Measurements from ENCODE around the gene SORBS2. TPM values are rescaled to one million over a fixed set of nuclear protein-coding genes. Genes with fewer than 3 reads are reported as not detected.

SORBS2 gene
- total and polyA plus RNA-seq, 2 of the 4 experiments (the other 2 are of a cell fraction), result 0.18 TPM; not detected in 1

DNA sequence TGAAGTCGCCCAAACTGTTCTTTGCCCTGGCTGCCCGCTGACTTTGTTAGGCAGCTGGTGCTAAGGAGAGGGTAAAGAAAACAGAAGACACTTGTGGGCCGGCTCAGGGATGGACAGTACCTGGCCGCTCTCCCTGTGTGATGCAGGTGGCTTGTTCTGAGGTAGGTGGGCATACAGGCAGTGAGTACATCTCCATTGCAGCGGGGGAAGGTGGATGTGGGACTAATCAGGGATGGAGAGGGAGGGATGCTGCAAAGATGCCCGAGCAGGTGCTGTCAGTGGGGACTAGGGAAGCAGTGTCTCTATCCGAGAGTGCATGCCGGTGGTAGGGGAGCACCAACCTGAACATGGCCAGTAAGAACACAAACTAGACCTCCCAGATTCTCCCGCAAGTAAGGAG is 67.0 kb downstream of the SORBS2 start:
- Histone ChIP-seq H3K36me3 (ENCODE audit: control insufficient read depth, insufficient read depth, low read length) (no peaks in the 10 kb centered on the region), H2AFZ (replicated peaks; ENCODE audit: low read length, poor library complexity) (no peak overlapping the region), H3K4ac (ENCODE audit: low read depth, low read length) (no peak overlapping the region), H3K9me1 (ENCODE audit: insufficient read depth, low read length) (no peaks in the 10 kb centered on the region), H3K4me1 (ENCODE audit: control insufficient read depth, insufficient read depth, low read length) (no peaks in the 10 kb centered on the region), H4K5ac (ENCODE audit: low read depth, low read length) (no peak overlapping the region), H3K9me3 (ENCODE audit: control insufficient read depth, insufficient read depth, low read length) (peaks cover 5% of the 10 kb centered on the region), H3K27me3 (ENCODE audit: control insufficient read depth, insufficient read depth, low read length) (peaks cover 50% of the 10 kb centered on the region), H4K20me1 (ENCODE audit: insufficient read depth, low read length) (no peaks in the 10 kb centered on the region), H3K4me2 (ENCODE audit: low read depth, low read length) (no peak overlapping the region), H4K91ac (ENCODE audit: insufficient read depth, low read depth, low read length) (no peak overlapping the region), H2BK5ac (ENCODE audit: low read depth, low read length, poor library complexity, severe bottlenecking) (no peak overlapping the region), H2AK5ac (ENCODE audit: low read depth, low read length) (no peak overlapping the region), H3K56ac (ENCODE audit: extremely low read depth, insufficient read depth, low read length) (no peak overlapping the region), H3K14ac (replicated peaks; ENCODE audit: low read depth, low read length) (no peak overlapping the region), H2BK120ac (ENCODE audit: low read depth, low read length) (no peak overlapping the region), H3K79me1 (ENCODE audit: low read depth in 1 of 2, low read length in 2 of 2) (no peaks in the 10 kb centered on the region), H3K9ac (ENCODE audit: low read depth, low read length) (no peak overlapping the region), H3K27ac (ENCODE audit: insufficient read depth, low read length) (no peak overlapping the region), H4K8ac (ENCODE audit: low read depth in 2 of 2, low read length in 2 of 2) (no peak overlapping the region), H3K18ac (ENCODE audit: low read depth, low read length) (no peak overlapping the region), H3K4me3 (ENCODE audit: insufficient read depth, low read depth, low read length) (no peak overlapping the region), H2BK15ac (ENCODE audit: low read depth, low read length) (no peak overlapping the region), H2AK9ac (replicated peaks; ENCODE audit: low read depth, low read length, poor library complexity) (no peak overlapping the region), H3K23ac (ENCODE audit: low read depth, low read length) (no peak overlapping the region), H2BK20ac (ENCODE audit: low read depth, low read length) (no peak overlapping the region)
- dilution Hi-C loops (cut with HindIII; ENCODE audit: low sequenced_read_pairs, unreplicated experiment), result no loop called here
- TF ChIP-seq CEBPB (IDR thresholded peaks at IDR 0.05; ENCODE audit: low read depth, low read length) (no peak), NFE2L2 (IDR thresholded peaks at IDR 0.05; ENCODE audit: low read depth, low read length) (no peak), RCOR1 (IDR thresholded peaks at IDR 0.05; ENCODE audit: insufficient replicate concordance, low read length) (no peak), POLR2A (IDR thresholded peaks at IDR 0.05; ENCODE audit: low read depth, low read length) (no peak), MAZ (IDR thresholded peaks at IDR 0.05; ENCODE audit: borderline replicate concordance, low read depth, low read length) (no peak), RFX5 (IDR thresholded peaks at IDR 0.05; ENCODE audit: low read depth, low read length) (no peak), RAD21 (IDR thresholded peaks at IDR 0.05; ENCODE audit: low read length) (no peak)
- TF ChIP-seq, protein P1, sequence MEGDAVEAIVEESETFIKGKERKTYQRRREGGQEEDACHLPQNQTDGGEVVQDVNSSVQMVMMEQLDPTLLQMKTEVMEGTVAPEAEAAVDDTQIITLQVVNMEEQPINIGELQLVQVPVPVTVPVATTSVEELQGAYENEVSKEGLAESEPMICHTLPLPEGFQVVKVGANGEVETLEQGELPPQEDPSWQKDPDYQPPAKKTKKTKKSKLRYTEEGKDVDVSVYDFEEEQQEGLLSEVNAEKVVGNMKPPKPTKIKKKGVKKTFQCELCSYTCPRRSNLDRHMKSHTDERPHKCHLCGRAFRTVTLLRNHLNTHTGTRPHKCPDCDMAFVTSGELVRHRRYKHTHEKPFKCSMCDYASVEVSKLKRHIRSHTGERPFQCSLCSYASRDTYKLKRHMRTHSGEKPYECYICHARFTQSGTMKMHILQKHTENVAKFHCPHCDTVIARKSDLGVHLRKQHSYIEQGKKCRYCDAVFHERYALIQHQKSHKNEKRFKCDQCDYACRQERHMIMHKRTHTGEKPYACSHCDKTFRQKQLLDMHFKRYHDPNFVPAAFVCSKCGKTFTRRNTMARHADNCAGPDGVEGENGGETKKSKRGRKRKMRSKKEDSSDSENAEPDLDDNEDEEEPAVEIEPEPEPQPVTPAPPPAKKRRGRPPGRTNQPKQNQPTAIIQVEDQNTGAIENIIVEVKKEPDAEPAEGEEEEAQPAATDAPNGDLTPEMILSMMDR (conservative IDR thresholded peaks at IDR 0.05; ENCODE audit: low read depth, low read length), result no peak
- TF ChIP-seq, protein P2, sequence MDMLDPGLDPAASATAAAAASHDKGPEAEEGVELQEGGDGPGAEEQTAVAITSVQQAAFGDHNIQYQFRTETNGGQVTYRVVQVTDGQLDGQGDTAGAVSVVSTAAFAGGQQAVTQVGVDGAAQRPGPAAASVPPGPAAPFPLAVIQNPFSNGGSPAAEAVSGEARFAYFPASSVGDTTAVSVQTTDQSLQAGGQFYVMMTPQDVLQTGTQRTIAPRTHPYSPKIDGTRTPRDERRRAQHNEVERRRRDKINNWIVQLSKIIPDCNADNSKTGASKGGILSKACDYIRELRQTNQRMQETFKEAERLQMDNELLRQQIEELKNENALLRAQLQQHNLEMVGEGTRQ (IDR thresholded peaks at IDR 0.05; ENCODE audit: low read depth, low read length), result no peak
- TF ChIP-seq, protein P3, sequence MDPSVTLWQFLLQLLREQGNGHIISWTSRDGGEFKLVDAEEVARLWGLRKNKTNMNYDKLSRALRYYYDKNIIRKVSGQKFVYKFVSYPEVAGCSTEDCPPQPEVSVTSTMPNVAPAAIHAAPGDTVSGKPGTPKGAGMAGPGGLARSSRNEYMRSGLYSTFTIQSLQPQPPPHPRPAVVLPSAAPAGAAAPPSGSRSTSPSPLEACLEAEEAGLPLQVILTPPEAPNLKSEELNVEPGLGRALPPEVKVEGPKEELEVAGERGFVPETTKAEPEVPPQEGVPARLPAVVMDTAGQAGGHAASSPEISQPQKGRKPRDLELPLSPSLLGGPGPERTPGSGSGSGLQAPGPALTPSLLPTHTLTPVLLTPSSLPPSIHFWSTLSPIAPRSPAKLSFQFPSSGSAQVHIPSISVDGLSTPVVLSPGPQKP (IDR thresholded peaks at IDR 0.05; ENCODE audit: borderline replicate concordance, low read depth, low read length), result no peak
- in situ Hi-C loops (cut with MboI; ENCODE audit: low sequenced_read_pairs), result no loop called here
- DNase-seq (no peak), ATAC-seq (ENCODE audit: low read depth) (no peak)
- CTCF ChIA-PET, result no interaction called here
- 72% methylated on average over 7 of the region's 9 CpGs; no CpG with 5 or more reads in 1 of the 2 experiments for WGBS, 2 experiments (ENCODE audit: extremely low coverage in 2 of 2, insufficient read length in 1 of 2)
- POLR2A ChIA-PET (ENCODE audit: unreplicated experiment), result no interaction called here
- BruUV-seq (replicated peaks), result no TSS peak
- intact Hi-C loops (cut with micrococcal nuclease), result no loop called here

Data from IMR-90 (cell line).